ENCODE data around the gene SAMD3. TPM values are rescaled to one million over a fixed set of nuclear protein-coding genes. Genes with fewer than 3 reads are reported as not detected.
"Not testable (repeated sequence)": the region's sequence is repeated elsewhere in the genome, so short reads cannot be mapped to it uniquely, and the experiment has no call there.

The SAMD3 gene
- total RNA-seq, 2 donors from 2014 or later: 1.5 to 2.6 TPM

DNA sequence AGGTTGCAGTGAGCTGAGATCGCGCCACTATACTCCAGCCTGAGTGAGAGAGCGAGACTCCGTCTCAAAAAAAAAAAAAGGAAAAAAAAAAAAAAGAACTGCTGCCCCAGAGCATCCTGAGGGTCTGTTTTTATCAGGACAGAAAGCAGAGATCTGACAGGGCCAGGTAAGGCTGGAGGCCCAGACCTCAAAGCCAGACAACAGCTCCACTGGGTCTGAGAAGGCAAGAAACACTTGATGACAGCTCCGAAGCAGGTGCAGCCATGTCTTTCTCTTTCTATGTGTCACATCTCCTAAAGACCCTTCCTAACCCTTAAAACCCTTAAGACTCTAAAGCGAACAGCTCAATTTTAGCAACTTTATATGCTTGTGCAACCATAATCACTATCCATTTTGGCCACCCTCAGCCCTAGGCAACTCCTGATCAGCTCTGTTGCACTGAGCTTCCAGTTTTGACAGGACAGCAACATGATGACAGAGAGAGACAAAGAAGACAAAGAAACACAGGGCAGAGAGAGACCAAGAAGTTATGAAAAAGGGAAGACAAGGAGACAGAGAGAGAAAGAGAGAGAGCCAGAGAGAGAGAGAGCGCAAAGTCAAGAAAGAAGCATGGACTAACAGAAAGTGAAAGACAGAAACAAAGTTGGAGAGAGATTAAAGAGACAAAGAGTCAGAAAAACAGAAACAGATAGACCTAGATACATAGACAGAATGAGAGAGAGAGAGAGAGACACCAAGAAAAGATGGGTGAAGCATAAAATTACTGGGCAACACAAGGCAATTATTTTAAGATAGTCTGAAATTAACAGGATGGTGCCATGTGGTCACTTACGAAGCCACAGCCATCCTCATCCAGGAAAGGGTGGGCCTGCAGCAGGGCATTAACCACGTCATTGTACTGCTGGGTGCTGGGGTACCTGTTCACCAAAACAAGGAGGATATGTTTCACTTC lies 39.2 kb downstream of the SAMD3 start:
- intact Hi-C loops (cut with DNase I): no loop called here
- DNase-seq (ENCODE audit: low spot score): no peak

GRCh38 chr6:130182466-130182865 lies 40.3 kb downstream of the SAMD3 start:
- intact Hi-C loops (cut with DNase I): no loop called here
- no peak for DNase-seq (ENCODE audit: low spot score)

DNA sequence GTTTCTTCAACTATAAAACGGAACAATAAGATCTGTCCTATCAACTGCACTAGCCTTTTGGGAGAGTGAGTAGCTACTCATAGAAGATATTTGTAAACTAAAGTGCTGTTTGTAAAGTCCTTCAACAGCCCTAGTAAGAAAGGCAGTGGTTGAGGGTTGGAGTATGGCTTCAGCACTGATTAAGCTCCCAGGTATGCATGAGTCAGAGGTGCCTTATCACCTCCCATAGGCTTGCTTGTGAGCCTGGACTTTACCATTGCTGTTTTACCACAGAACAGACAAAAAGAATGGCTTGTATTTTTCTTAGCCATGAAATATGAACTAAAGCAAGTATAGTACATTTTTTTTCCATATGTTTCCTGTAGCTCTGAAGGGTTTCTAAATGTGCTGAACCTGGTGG lies 44.1 kb downstream of the SAMD3 start:
- no peak for DNase-seq (ENCODE audit: low spot score)
- intact Hi-C loops (cut with DNase I): no loop called here

GRCh38 chr6:130176378-130176777 lies 46.4 kb downstream of the SAMD3 start:
- intact Hi-C loops (cut with DNase I): no loop called here
- DNase-seq (ENCODE audit: low spot score): no peak

DNA sequence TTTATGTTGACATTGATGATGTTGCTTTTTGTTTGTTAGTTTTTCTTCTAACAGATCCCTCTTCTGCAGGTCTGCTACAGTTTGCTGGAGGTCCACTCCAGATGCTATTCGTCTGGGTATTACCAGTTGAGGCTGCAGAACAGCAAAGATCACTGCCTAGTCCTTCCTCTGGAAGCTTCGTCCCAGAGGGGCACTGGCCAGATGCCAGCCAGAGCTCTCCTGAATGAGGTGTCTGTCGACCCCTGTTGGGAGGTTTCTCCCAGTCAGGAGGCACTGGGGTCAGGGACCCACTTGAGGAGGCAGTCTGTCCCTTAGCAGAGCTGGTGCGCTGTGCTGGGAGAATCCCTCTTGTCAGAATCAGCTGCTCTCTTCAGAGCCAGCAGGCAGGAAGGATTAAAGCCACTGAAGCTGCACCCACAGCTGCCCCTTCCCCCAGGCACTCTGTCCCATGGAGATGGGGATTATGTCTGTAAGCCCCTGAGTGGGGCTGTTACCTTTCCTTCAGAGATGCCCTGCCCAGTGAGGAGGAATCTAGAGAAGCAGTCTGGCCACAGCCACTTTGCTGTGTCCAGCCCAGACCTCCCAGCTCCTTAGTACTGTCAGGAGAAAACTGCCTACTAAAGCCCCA lies 49.3 kb downstream of the SAMD3 start:
- intact Hi-C loops (cut with DNase I); DNase-seq (ENCODE audit: low spot score): not testable (repeated sequence)

- DNase-seq (ENCODE audit: low spot score); intact Hi-C loops (cut with DNase I): not testable (repeated sequence)
Measured at GRCh38 chr6:130170160-130170559, 52.6 kb downstream of the SAMD3 start.

DNA sequence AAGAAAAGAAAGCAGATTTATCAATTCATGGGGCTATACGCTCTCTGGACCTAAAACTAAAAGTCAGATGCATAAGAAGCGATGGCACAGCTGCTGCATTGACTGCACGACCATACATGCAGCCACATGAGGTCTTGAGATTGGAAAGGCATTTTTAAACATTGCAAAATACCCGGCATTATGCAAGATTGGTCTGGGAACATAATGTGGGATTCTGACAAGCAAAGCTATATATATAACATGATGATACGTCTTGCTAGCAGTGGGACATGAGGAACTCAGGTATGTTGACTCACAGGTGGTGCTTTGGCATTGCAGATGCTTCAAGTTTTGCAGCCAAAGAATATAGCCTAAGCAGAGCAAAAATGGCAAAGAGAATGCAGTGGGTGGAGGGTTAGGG lies 55.1 kb downstream of the SAMD3 start:
- no peak for DNase-seq (ENCODE audit: low spot score)
- intact Hi-C loops (cut with DNase I): no loop called here

- intact Hi-C loops (cut with DNase I): no loop called here
- DNase-seq (ENCODE audit: low spot score): no peak
Measured at GRCh38 chr6:130164251-130164650, 58.5 kb downstream of the SAMD3 start.

DNA sequence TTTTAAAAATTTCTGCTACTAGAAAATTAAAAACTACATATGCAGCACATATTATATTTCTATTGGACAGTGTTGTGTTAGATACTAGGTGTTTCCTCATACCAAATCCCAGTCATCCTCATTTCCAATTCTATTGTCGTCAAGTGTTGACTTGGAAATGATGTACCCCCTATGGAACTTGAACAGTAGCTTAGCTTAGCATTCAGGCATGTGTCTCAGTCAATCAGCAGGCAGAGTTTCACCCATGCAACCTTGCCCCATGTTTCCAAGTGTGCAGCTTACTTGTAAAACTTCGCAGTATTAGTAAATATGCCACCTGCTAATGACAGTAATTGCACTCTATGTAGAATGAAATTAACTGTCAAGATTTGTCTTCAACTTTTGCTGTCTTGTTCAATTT lies 59.5 kb downstream of the SAMD3 start:
- intact Hi-C loops (cut with DNase I): no loop called here
- no peak for DNase-seq (ENCODE audit: low spot score)

GRCh38 chr6:130162421-130162820 lies 60.3 kb downstream of the SAMD3 start:
- intact Hi-C loops (cut with DNase I): no loop called here
- no peak for DNase-seq (ENCODE audit: low spot score)

GRCh38 chr6:130161683-130162404 lies 60.9 kb downstream of the SAMD3 start:
- DNase-seq (ENCODE audit: low spot score): no peak
- intact Hi-C loops (cut with DNase I): no loop called here

- DNase-seq (ENCODE audit: low spot score): no peak
- intact Hi-C loops (cut with DNase I): no loop called here
Measured at GRCh38 chr6:130159956-130160355, 62.8 kb downstream of the SAMD3 start.

- intact Hi-C loops (cut with DNase I): no loop called here
- no peak for DNase-seq (ENCODE audit: low spot score)
Measured at GRCh38 chr6:130158548-130158947, 64.2 kb downstream of the SAMD3 start.

GRCh38 chr6:130158056-130158455 lies 64.7 kb downstream of the SAMD3 start:
- DNase-seq (ENCODE audit: low spot score): no peak
- intact Hi-C loops (cut with DNase I): no loop called here

GRCh38 chr6:130156908-130157307 lies 65.8 kb downstream of the SAMD3 start:
- intact Hi-C loops (cut with DNase I): no loop called here
- no peak for DNase-seq (ENCODE audit: low spot score)

DNA sequence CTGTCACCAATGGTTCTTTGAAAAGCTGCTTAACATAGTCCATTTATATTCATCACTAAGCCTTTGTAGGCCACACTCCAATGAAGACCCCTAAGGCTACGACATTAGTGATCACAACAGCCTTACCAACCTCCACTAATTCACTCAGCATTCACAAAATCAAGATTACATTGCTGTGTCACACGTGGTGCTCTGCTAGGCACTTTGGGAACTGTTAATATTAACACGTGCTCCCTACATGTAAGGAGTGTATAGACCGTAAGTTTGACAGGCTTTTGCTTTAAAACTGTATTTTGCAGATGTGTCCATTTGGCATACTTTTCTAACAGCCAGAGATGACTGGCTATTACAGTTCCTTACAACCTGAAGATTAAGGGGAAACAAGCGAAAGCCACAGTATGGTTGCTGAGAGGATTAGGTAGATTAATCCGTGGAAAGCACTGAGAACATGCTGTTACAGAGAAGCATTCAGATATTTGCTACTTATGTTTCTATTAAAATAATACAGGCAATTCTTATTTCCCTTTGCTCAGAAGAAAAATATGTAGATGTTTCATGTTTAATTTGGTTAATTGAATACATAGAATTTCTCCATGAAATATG lies 69.7 kb downstream of the SAMD3 start:
- intact Hi-C loops (cut with DNase I): no loop called here

DNA sequence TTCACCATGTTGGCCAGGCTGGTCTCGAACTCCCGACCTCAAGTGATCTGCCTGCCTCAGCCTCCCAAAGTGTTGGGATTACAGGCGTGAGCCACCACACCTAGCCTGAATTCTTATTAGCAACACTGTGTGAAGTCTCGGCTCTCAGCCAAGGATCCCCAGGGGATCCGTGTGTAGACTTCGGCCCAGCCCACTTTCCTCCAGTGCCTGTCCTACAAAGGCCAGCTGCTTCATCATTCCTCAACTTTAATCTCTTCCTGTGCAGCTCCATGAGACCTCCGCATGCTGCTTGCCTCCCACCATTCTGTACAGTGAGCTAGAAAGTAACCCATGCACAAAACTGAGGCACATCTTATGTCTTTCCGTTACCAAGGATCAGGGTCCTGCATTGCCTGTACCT lies 71.8 kb downstream of the SAMD3 start:
- DNase-seq (ENCODE audit: low spot score): no peak
- intact Hi-C loops (cut with DNase I): no loop called here

More for the DNA sequence above, 69.7 kb downstream of the SAMD3 start:
- no peak for DNase-seq (ENCODE audit: low spot score)

GRCh38 chr6:130149016-130149415 lies 73.7 kb downstream of the SAMD3 start:
- DNase-seq (ENCODE audit: low spot score); intact Hi-C loops (cut with DNase I): not testable (repeated sequence)

DNA sequence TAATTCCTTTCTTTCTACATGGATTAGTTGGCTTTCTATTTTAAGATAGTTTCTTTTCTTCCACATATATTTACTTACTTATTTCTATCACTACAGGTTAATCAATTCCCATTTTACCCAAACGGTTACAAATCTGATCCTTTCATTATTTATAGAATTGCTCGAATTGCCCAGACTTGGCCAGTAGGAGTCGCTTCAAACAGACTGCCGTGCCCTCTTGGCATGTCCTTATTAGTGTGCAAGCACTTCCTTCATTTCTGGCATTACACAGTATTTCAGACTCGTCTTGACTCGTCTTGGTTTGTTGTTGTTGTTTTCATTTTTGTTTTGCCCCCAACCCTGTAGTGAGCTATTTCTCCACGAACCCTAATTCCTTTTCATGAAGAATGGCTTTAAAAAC lies 74.6 kb downstream of the SAMD3 start:
- intact Hi-C loops (cut with DNase I): no loop called here
- DNase-seq (ENCODE audit: low spot score): no peak

DNA sequence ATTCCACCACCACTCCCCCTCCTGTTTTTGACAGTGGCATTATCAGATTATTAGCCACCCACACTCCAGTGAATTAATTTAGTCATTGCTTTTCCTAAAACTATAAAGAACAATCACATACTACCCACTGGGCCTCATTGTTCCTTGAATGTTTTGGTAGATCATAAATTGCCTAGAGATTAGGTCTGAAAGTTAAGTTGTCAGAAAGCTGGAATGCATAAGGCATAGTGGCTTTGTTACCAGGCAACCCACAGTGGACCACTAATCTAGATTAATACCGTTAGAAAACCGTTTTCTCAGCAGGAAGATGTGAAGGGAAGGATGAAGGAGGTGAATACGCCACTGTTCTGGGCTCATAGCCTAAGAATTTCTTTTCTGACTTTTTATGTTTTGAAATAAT lies 75.6 kb downstream of the SAMD3 start:
- intact Hi-C loops (cut with DNase I): no loop called here

More for the DNA sequence above, 75.6 kb downstream of the SAMD3 start:
- no peak for DNase-seq (ENCODE audit: low spot score)
